ENCODE results near the gene SPTLC3.

GRCh38 chr20:13186043-13186774 lies 177.4 kb downstream of the SPTLC3 start:
- TF ChIP-seq, protein P1, sequence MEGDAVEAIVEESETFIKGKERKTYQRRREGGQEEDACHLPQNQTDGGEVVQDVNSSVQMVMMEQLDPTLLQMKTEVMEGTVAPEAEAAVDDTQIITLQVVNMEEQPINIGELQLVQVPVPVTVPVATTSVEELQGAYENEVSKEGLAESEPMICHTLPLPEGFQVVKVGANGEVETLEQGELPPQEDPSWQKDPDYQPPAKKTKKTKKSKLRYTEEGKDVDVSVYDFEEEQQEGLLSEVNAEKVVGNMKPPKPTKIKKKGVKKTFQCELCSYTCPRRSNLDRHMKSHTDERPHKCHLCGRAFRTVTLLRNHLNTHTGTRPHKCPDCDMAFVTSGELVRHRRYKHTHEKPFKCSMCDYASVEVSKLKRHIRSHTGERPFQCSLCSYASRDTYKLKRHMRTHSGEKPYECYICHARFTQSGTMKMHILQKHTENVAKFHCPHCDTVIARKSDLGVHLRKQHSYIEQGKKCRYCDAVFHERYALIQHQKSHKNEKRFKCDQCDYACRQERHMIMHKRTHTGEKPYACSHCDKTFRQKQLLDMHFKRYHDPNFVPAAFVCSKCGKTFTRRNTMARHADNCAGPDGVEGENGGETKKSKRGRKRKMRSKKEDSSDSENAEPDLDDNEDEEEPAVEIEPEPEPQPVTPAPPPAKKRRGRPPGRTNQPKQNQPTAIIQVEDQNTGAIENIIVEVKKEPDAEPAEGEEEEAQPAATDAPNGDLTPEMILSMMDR (IDR thresholded peaks at IDR 0.05; ENCODE audit: poor library complexity, severe bottlenecking), result no peak
- TF ChIP-seq EZH2 (IDR thresholded peaks at IDR 0.05; ENCODE audit: borderline replicate concordance, insufficient read depth, low read length, poor library complexity, severe bottlenecking), result no peak
- no peak for TF ChIP-seq EP300 (conservative IDR thresholded peaks at IDR 0.05; ENCODE audit: poor library complexity, severe bottlenecking)
- no peak for TF ChIP-seq RAD21 (conservative IDR thresholded peaks at IDR 0.05)
- no peak for TF ChIP-seq SMC3 (conservative IDR thresholded peaks at IDR 0.05; ENCODE audit: poor library complexity)
- TF ChIP-seq, protein P2, sequence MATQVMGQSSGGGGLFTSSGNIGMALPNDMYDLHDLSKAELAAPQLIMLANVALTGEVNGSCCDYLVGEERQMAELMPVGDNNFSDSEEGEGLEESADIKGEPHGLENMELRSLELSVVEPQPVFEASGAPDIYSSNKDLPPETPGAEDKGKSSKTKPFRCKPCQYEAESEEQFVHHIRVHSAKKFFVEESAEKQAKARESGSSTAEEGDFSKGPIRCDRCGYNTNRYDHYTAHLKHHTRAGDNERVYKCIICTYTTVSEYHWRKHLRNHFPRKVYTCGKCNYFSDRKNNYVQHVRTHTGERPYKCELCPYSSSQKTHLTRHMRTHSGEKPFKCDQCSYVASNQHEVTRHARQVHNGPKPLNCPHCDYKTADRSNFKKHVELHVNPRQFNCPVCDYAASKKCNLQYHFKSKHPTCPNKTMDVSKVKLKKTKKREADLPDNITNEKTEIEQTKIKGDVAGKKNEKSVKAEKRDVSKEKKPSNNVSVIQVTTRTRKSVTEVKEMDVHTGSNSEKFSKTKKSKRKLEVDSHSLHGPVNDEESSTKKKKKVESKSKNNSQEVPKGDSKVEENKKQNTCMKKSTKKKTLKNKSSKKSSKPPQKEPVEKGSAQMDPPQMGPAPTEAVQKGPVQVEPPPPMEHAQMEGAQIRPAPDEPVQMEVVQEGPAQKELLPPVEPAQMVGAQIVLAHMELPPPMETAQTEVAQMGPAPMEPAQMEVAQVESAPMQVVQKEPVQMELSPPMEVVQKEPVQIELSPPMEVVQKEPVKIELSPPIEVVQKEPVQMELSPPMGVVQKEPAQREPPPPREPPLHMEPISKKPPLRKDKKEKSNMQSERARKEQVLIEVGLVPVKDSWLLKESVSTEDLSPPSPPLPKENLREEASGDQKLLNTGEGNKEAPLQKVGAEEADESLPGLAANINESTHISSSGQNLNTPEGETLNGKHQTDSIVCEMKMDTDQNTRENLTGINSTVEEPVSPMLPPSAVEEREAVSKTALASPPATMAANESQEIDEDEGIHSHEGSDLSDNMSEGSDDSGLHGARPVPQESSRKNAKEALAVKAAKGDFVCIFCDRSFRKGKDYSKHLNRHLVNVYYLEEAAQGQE (IDR thresholded peaks at IDR 0.05; ENCODE audit: borderline replicate concordance), result no peak
- TF ChIP-seq POLR2AphosphoS5 (IDR thresholded peaks at IDR 0.05), result no peak

Measured in neural cell (in vitro differentiated cells).